Stomach (tissue), 9 donors: ENCODE measurements around the gene SSBP3. TPM values are rescaled to one million over a fixed set of nuclear protein-coding genes. Genes with fewer than 3 reads are reported as not detected.

Experiments used
- DNase-seq, 2 donors: peaks; one replicate each; pipeline versions ENCODE4 v3.0.0 to v3.0.0-alpha.2; 2013 to 2019
- H3K27ac ChIP-seq, 5 donors: fragments of 200-600 bp in 4 of 5; sonication (generic) in 4 of 5; one replicate each; pipeline ENCODE4 v1.5.1; 2013 to 2019; ENCODE audit warnings: mild to moderate bottlenecking in 1 of 5, moderate library complexity in 1 of 5
- H3K27me3 ChIP-seq, 3 donors: fragments of 200-600 bp; sonication (generic); one replicate each; pipeline ENCODE4 v1.5.1; 2017 to 2019; ENCODE audit warnings: mixed run types in 1 of 3
- H3K36me3 ChIP-seq, 4 donors: fragments of 200-600 bp; sonication (generic); 1 replicate in 3 of 4; 2 replicates in 1 of 4; pipeline ENCODE4 v1.5.1; 2016 to 2019
- H3K4me1 ChIP-seq, 4 donors: fragments of 200-600 bp; sonication (generic); one replicate each; pipeline ENCODE4 v1.5.1; 2016 to 2019
- H3K4me3 ChIP-seq, 4 donors: fragments of 200-600 bp; sonication (generic) in 3 of 4; one replicate each; pipeline ENCODE4 v1.5.1; 2016 to 2019; ENCODE audit warnings: mild to moderate bottlenecking in 1 of 4
- H3K9me3 ChIP-seq, 4 donors: fragments of 200-600 bp; sonication (generic); one replicate each; pipeline ENCODE4 v1.5.1; 2016 to 2019
- EP300 ChIP-seq: sonication (generic); formaldehyde crosslinking; IDR thresholded peaks from one replicate; pipeline ENCODE4 v1.6.1; 2017; ENCODE audit warnings: antibody characterized with exemption
- POLR2A ChIP-seq, 4 donors: fragments of 450-650 bp; IDR thresholded peaks; one replicate each; pipeline ENCODE4 v1.6.1; 2016; ENCODE audit warnings: antibody characterized with exemption in 4 of 4, control low read depth in 2 of 4, mild to moderate bottlenecking in 1 of 4, moderate library complexity in 1 of 4
- POLR2AphosphoS5 ChIP-seq, 3 donors: sonication (generic); formaldehyde crosslinking; IDR thresholded peaks; one replicate each; pipeline ENCODE4 v1.6.1; 2016; ENCODE audit warnings: antibody characterized with exemption in 3 of 3
- WGBS, 5 donors: extraction: QIAGEN DNeasy Blood & Tissue Kit in 3 of 5; methylation state at CpG; one replicate each; pipeline versions ENCODE4 v1.1.5 to v1.1.7; 2013 to 2018; 5-methylcytosine and 5-hydroxymethylcytosine counted together
- intact Hi-C: fragments of 100-400 bp; cut with DNase I; formaldehyde crosslinking; loops from one replicate; pipeline ENCODE4 v1.15.1; 2023; ENCODE audit warnings: low total_unique reads
- polyA plus RNA-seq, 3 donors: library from polyadenylated mRNA; stranded (reverse); fragments of 200-250 nt; gene quantifications; one replicate each; pipeline ENCODE4 v1.2.3, GENCODE V29; 2013
- total RNA-seq, 5 donors: library from RNA; depleted of rRNA; stranded (reverse); fragments of >200 nt; gene quantifications; one replicate each; pipeline versions ENCODE4 v1.1.0 to v1.2.3, GENCODE V29; 2014 to 2016
- TF ChIP-seq, protein P1 (sequence below), 7 experiments: fragments of 450-650 bp in 4 of 7; fragments of 200-600 bp in 3 of 7; sonication (generic) in 3 of 7; IDR thresholded peaks; one replicate each; pipeline ENCODE4 v1.5.1; 2016 to 2019; ENCODE audit warnings: antibody characterized with exemption in 7 of 7, control low read depth in 2 of 7, mild to moderate bottlenecking in 1 of 7
- donor health status: healthy with polysubstance abuse.
- donor health status: Bipolar disorder and iron deficiency.
- donor health status: healthy.

Gene SSBP3
- total and polyA plus RNA-seq, 8 donors = 4.3 to 100 (median 38.1) TPM

DNA sequence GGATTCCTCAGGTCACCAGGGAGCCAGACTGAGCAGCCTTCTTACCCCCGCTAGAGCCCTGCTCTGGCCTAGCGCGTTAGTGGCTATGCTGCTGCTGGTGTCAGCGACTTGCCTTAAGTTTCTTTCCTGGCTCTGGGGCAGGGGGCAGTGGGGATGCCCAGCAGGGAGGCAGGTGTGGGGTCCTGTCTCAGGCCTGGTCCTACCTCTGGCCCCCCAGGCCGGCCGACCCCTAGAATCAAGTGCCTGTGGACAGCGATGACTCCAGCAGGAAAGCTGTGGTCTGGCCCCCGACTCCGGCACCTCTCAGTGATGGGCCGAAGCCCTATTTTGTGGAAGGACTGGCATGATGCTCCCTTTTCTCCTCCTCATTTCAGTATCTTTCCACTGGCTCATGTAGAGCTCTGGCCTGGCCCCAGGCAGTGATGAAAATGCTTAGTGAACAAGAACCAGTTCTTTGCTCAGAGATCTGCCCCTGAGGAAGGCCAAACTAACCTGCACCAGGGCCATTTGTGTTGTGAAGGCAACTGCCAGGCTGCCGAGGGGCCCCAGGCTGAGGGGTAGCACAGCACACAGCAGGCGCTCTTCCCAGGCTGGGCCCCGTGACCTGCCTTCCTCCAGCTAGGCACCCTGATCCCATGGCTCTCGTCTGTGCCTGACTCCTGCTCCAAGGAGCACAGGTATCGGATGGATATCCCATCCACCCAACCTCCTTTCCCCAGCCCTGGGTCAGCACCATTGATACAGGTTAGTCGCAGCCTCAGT, 182.6 kb downstream of the SSBP3 start:
- no peaks in the 10 kb centered on the region for H3K9me3 ChIP-seq
- 90 to 95% (median 93%) methylated on average over 12 to 16 of the region's 16 CpGs for WGBS, 5 donors
- DNase-seq = no peak
- H3K4me1 ChIP-seq = peaks cover 20 to 46% (median 33%) of the 10 kb centered on the region in 4 donors
- H3K36me3 ChIP-seq = peaks cover 17 to 64% (median 52%) of the 10 kb centered on the region in 4 donors
- no peak overlapping the region for H3K4me3 ChIP-seq
- H3K27ac ChIP-seq = no peak overlapping the region
- H3K27me3 ChIP-seq = no peaks in the 10 kb centered on the region
- TF ChIP-seq EP300 (no peak), POLR2A (IDR thresholded peaks at IDR 0.05) (no peak), POLR2AphosphoS5 (IDR thresholded peaks at IDR 0.05) (no peak)
- TF ChIP-seq, protein P1, sequence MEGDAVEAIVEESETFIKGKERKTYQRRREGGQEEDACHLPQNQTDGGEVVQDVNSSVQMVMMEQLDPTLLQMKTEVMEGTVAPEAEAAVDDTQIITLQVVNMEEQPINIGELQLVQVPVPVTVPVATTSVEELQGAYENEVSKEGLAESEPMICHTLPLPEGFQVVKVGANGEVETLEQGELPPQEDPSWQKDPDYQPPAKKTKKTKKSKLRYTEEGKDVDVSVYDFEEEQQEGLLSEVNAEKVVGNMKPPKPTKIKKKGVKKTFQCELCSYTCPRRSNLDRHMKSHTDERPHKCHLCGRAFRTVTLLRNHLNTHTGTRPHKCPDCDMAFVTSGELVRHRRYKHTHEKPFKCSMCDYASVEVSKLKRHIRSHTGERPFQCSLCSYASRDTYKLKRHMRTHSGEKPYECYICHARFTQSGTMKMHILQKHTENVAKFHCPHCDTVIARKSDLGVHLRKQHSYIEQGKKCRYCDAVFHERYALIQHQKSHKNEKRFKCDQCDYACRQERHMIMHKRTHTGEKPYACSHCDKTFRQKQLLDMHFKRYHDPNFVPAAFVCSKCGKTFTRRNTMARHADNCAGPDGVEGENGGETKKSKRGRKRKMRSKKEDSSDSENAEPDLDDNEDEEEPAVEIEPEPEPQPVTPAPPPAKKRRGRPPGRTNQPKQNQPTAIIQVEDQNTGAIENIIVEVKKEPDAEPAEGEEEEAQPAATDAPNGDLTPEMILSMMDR (IDR thresholded peaks at IDR 0.05) = no peak
- intact Hi-C loops = no loop called here

DNA sequence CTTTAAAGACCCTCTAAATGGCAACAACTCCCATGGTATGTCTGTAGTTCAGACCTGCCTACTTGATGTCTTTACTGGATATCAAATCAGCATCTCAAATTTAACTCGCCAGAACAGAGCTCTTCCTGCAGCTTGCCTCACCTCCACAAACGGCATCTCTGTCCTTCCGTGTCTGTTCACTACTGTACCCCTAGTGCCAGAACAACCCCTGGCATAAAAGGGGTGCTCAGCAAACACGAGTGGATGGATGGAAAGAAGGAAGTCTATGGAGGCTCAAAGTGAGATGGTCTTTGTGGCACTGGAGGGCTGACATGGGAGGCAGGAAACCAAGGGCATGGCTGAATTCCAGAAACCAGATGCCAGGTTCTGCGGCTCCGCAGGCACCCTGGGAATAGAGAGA, 183.5 kb downstream of the SSBP3 start:
- Histone ChIP-seq H3K4me3 (no peak overlapping the region), H3K36me3 (peaks cover 21 to 64% (median 51%) of the 10 kb centered on the region in 4 donors), H3K27me3 (no peaks in the 10 kb centered on the region), H3K9me3 (no peaks in the 10 kb centered on the region), H3K4me1 (peaks cover 26 to 46% (median 35%) of the 10 kb centered on the region in 4 donors), H3K27ac (no peak overlapping the region)
- 55 to 78% (median 68%) methylated on average over 6 of the region's 6 CpGs for WGBS, 5 donors
- TF ChIP-seq EP300 (no peak), POLR2AphosphoS5 (IDR thresholded peaks at IDR 0.05) (no peak), POLR2A (IDR thresholded peaks at IDR 0.05) (no peak)
- TF ChIP-seq, protein P1 (IDR thresholded peaks at IDR 0.05) = no peak
- intact Hi-C loops = no loop called here
- DNase-seq = no peak

DNA sequence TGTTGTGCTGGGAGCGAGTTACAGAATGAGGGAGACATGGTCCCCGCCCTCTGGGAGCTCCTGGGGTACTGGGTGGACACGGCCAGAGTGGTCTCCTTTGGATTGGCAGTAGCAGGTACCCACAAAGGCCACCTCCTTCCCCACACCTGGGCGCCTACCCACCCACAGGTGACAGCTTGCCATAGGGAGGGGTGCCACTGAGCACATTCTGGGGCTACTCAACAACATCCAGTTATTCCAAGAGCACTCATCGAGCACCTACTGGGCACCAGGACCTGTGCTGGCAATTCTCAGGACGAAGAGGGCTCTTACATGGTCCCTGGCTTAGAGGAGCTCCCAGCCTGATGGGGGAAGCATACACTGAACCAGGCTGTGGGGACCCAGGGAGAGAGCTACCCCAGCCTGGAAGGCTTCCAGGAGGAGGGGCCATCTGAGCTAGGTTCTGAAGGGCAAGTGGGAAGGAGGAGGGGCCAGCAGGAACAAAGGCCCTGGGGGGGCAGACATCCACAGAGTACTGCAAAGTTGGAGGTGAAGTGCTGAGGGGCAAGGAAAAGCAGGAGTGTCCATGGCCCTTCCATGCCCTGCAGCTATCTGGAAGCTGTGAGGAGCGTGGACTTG, 184.2 kb downstream of the SSBP3 start:
- Histone ChIP-seq H3K27me3 (no peaks in the 10 kb centered on the region), H3K4me1 (peaks cover 26 to 41% (median 32%) of the 10 kb centered on the region in 4 donors), H3K36me3 (peaks cover 27 to 64% (median 51%) of the 10 kb centered on the region in 4 donors), H3K27ac (peak overlapping the region in 2 of 5 donors; percentile 3 to 87), H3K9me3 (no peaks in the 10 kb centered on the region), H3K4me3 (no peak overlapping the region)
- 90 to 95% (median 94%) methylated on average over 7 of the region's 7 CpGs for WGBS, 5 donors
- intact Hi-C loops = no loop called here
- DNase-seq = no peak
- TF ChIP-seq POLR2AphosphoS5 (IDR thresholded peaks at IDR 0.05) (no peak), EP300 (no peak), POLR2A (IDR thresholded peaks at IDR 0.05) (no peak)
- TF ChIP-seq, protein P1 (IDR thresholded peaks at IDR 0.05) = no peak

DNA sequence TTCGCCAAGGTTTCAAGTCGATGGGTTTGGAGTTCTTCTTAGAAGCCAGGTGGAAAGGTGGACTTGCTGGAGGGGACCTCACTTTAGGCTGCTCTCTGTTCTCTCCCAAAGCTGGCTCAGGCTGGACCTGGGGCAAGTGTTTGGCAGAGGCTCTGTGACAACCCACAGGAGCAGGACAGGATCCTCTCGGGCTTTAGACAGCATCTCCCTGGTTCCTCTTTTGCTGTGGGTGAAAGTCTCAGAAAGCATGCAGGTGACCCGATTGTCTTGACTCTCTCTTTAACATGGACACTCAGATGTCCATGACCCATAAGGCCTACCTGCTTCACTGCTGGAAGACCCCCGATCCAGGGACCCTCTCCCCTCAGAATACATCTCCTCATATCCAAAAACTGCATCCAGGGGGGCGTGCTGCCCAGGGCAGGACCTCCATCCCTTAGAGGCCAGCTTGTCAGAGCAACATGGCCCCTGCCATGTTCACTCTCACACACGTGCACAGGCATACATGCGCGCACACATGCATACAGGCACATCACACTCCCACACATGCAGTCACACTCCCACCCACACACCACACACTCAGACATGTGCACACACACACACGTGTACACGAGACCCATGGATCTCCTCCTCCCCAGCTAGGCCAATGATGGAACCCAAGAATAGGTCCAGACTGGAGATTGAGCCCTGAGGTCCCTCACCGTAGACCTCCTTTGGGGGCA, 184.9 kb downstream of the SSBP3 start:
- Histone ChIP-seq H3K4me1 (peaks cover 26 to 41% (median 32%) of the 10 kb centered on the region in 4 donors), H3K4me3 (no peak overlapping the region), H3K9me3 (no peaks in the 10 kb centered on the region), H3K36me3 (peaks cover 34 to 69% (median 57%) of the 10 kb centered on the region in 4 donors), H3K27ac (peak overlapping the region in 4 of 5 donors; percentile 30 to 87 (median 78)), H3K27me3 (no peaks in the 10 kb centered on the region)
- TF ChIP-seq POLR2A (IDR thresholded peaks at IDR 0.05) (no peak), POLR2AphosphoS5 (IDR thresholded peaks at IDR 0.05) (no peak), EP300 (no peak)
- TF ChIP-seq, protein P1 (IDR thresholded peaks at IDR 0.05) = no peak
- 80 to 91% (median 86%) methylated on average over 11 to 12 of the region's 12 CpGs for WGBS, 5 donors
- no peak for DNase-seq
- intact Hi-C loops = no loop called here
